Peyer's patch (tissue), 4 donors: ENCODE results near the gene IQCE.

Experiments used
- POLR2A ChIP-seq, 2 donors: fragments of 450-650 bp; IDR thresholded peaks; one replicate each; pipeline ENCODE4 v1.5.1; 2017; ENCODE audit warnings: antibody characterized with exemption in 2 of 2, mild to moderate bottlenecking in 2 of 2, moderate library complexity in 2 of 2
- TF ChIP-seq, protein P1 (sequence below), 6 experiments: fragments of 450-650 bp in 4 of 6; fragments of 200-600 bp in 2 of 6; sonication (generic) in 1 of 6; IDR thresholded peaks; one replicate each; pipeline ENCODE4 v1.5.1; 2017 to 2019; ENCODE audit warnings: antibody characterized with exemption in 6 of 6, mild to moderate bottlenecking in 3 of 6, moderate library complexity in 1 of 6

GRCh38 chr7:2657920-2658671 lies 99.3 kb downstream of the IQCE start:
- TF ChIP-seq, protein P1, sequence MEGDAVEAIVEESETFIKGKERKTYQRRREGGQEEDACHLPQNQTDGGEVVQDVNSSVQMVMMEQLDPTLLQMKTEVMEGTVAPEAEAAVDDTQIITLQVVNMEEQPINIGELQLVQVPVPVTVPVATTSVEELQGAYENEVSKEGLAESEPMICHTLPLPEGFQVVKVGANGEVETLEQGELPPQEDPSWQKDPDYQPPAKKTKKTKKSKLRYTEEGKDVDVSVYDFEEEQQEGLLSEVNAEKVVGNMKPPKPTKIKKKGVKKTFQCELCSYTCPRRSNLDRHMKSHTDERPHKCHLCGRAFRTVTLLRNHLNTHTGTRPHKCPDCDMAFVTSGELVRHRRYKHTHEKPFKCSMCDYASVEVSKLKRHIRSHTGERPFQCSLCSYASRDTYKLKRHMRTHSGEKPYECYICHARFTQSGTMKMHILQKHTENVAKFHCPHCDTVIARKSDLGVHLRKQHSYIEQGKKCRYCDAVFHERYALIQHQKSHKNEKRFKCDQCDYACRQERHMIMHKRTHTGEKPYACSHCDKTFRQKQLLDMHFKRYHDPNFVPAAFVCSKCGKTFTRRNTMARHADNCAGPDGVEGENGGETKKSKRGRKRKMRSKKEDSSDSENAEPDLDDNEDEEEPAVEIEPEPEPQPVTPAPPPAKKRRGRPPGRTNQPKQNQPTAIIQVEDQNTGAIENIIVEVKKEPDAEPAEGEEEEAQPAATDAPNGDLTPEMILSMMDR (IDR thresholded peaks at IDR 0.05) = no peak
- no peak for TF ChIP-seq POLR2A (IDR thresholded peaks at IDR 0.05)
